ENCODE measurements around the gene PLA2G10. TPM values are rescaled to one million over a fixed set of nuclear protein-coding genes. Genes with fewer than 3 reads are reported as not detected.
"Not testable (repeated sequence)": the region's sequence is repeated elsewhere in the genome, so short reads cannot be mapped to it uniquely, and the experiment has no call there.

PLA2G10 gene
- total and polyA plus RNA-seq, 8 donors = 1.4 to 14.2 (median 3.6) TPM; not detected in 2

GRCh38 chr16:14636179-14636950, 57.7 kb downstream of the PLA2G10 start:
- Histone ChIP-seq H3K4me3 (peak overlapping the region in 1 of 4 donors; percentile 11), H3K36me3 (peaks cover 0 to 36% (median 28%) of the 10 kb centered on the region in 4 donors), H3K4me1 (peaks cover 31 to 82% (median 58%) of the 10 kb centered on the region in 4 donors), H3K27ac (peak overlapping the region in 4 of 5 donors; percentile 42 to 97 (median 50))
- intact Hi-C loops (cut with DNase I; ENCODE audit: low total_unique reads); H3K9me3 ChIP-seq; H3K27me3 ChIP-seq: not testable (repeated sequence)
- 33 to 46% (median 35%) methylated on average over 17 of the region's 17 CpGs for WGBS, 5 donors
- peak in 1 of 3 donors; percentile 25 for TF ChIP-seq POLR2AphosphoS5 (IDR thresholded peaks at IDR 0.05)
- DNase-seq = peak in 1 of 2 donors; percentile 10

DNA sequence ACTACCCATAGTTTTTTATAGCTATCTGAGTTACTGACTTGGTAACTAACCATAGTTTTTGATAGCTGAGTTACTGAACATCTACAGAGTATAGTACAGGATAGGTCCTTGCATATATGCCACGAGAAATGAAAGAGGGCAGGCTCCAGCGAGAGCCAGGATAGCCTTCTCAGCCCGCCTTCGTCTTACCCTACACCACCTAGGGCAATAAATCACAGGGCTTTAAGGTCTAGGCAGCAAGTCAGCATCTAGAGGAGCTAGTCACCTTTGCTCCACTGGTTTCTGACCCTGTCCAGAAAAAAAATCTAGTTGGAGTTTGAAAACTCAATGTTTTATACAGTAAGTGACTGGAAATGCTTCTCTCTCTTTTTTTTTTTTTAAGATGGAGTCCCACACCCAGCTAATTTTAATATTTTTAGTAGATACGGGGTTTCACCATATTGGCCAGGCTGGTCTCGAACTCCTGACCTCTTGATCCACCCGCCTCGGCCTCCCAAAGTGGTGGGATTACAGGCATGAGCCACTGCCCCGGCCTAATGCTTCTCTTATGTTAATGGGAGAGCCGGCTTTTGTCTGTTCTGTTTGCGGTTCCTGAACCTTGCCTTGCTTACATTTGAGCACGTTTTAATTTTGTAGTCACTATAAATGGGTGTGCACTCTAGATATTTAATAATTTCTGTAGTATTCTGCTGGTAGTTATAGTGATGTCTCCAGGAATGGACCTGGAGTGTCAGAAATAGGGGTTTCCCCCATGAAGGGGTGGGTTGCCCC, 58.5 kb downstream of the PLA2G10 start:
- WGBS, 5 donors = 42 to 60% (median 44%) methylated on average over 12 of the region's 12 CpGs
- intact Hi-C loops (cut with DNase I; ENCODE audit: low total_unique reads) = no loop called here
- peaks cover 34 to 82% (median 57%) of the 10 kb centered on the region in 4 donors for H3K4me1 ChIP-seq
- H3K4me3 ChIP-seq = no peak overlapping the region
- H3K27ac ChIP-seq = peak overlapping the region in 4 of 5 donors; percentile 17 to 97 (median 50)
- DNase-seq = peak in 1 of 2 donors; percentile 34
- no peaks in the 10 kb centered on the region for H3K9me3 ChIP-seq
- TF ChIP-seq POLR2A (IDR thresholded peaks at IDR 0.05) (no peak), EP300 (IDR thresholded peaks at IDR 0.05) (no peak), POLR2AphosphoS5 (IDR thresholded peaks at IDR 0.05) (no peak)
- TF ChIP-seq, protein P1, sequence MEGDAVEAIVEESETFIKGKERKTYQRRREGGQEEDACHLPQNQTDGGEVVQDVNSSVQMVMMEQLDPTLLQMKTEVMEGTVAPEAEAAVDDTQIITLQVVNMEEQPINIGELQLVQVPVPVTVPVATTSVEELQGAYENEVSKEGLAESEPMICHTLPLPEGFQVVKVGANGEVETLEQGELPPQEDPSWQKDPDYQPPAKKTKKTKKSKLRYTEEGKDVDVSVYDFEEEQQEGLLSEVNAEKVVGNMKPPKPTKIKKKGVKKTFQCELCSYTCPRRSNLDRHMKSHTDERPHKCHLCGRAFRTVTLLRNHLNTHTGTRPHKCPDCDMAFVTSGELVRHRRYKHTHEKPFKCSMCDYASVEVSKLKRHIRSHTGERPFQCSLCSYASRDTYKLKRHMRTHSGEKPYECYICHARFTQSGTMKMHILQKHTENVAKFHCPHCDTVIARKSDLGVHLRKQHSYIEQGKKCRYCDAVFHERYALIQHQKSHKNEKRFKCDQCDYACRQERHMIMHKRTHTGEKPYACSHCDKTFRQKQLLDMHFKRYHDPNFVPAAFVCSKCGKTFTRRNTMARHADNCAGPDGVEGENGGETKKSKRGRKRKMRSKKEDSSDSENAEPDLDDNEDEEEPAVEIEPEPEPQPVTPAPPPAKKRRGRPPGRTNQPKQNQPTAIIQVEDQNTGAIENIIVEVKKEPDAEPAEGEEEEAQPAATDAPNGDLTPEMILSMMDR (IDR thresholded peaks at IDR 0.05) = no peak
- no peaks in the 10 kb centered on the region for H3K27me3 ChIP-seq
- peaks cover 0 to 28% (median 26%) of the 10 kb centered on the region in 4 donors for H3K36me3 ChIP-seq

GRCh38 chr16:14634389-14634725, 59.8 kb downstream of the PLA2G10 start:
- DNase-seq = no peak
- Histone ChIP-seq H3K4me3 (peak overlapping the region in 3 of 4 donors; percentile 79 to 95 (median 83)), H3K27me3 (no peaks in the 10 kb centered on the region), H3K36me3 (peaks cover 0 to 17% (median 16%) of the 10 kb centered on the region in 4 donors), H3K9me3 (no peaks in the 10 kb centered on the region), H3K4me1 (peaks cover 38 to 75% (median 55%) of the 10 kb centered on the region in 4 donors), H3K27ac (peak overlapping the region; percentile 95 to 98 (median 96))
- TF ChIP-seq POLR2A (IDR thresholded peaks at IDR 0.05) (no peak), POLR2AphosphoS5 (IDR thresholded peaks at IDR 0.05) (no peak), EP300 (IDR thresholded peaks at IDR 0.05) (no peak)
- TF ChIP-seq, protein P1 (IDR thresholded peaks at IDR 0.05) = no peak
- WGBS, 5 donors = 51 to 61% (median 54%) methylated on average over 7 of the region's 7 CpGs
- intact Hi-C loops (cut with DNase I; ENCODE audit: low total_unique reads) = no loop called here

GRCh38 chr16:14632693-14633569, 61.2 kb downstream of the PLA2G10 start, which contains the start of gene BFAR:
Gene BFAR, plus strand, starts transcription at chr16:14632951. Its CDS starts 11,396 bp downstream, at chr16:14644347.
- Histone ChIP-seq H3K27me3 (no peaks in the 10 kb centered on the region), H3K27ac (peak within 1 kb of the TSS; percentile 95 to 98 (median 96)), H3K9me3 (no peaks in the 10 kb centered on the region), H3K4me1 (peaks cover 49 to 82% (median 64%) of the 10 kb centered on the region in 4 donors), H3K36me3 (peaks cover 0 to 6% (median 3%) of the 10 kb centered on the region in 4 donors), H3K4me3 (peak within 1 kb of the TSS; percentile 78 to 95 (median 81))
- TF ChIP-seq POLR2AphosphoS5 (IDR thresholded peaks at IDR 0.05) = peak; percentile 99 to 100 (median 100)
- no peak for TF ChIP-seq EP300 (IDR thresholded peaks at IDR 0.05)
- peak in 2 of 4 donors; percentile 96 for TF ChIP-seq POLR2A (IDR thresholded peaks at IDR 0.05)
- TF ChIP-seq, protein P1 (IDR thresholded peaks at IDR 0.05) = no peak
- 0 to 1% (median 0%) methylated on average over 40 to 69 of the region's 69 CpGs for WGBS, 5 donors
- peak; percentile 99 for DNase-seq
- intact Hi-C loops (cut with DNase I; ENCODE audit: low total_unique reads) = no loop called here

DNA sequence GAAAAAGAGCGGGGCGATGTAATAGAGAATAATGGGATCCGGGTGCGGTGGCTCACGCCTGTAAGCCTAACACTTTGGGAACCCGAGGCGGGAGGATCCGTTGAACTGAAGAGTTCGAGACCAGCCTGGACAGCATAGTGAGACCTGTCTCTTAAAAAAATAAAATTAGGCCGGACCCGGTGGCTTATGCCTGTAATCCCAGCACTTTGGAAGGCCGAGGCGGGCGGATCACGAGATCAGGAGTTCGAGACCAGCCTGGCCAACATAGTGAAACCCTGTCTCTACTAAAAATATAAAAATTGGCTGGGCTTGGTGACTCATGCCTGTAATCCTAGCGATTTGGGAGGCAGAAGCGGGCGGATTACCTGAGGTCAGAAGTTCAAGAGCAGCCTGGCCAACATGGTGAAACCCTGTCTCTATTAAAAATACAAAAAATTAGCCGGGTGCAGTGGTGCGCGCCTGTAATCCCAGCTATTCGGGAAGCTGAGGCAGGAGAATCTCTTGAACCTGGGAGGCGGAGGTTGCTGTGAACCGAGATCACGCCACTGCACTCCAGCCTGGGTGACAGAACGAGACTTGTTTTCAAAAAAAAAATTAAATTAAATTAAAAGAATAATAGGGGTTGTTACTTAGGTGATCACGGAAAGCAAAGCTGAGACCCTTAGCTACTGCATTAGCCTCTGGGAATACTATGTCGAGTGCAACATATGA, 63.3 kb downstream of the PLA2G10 start:
- peak overlapping the region; percentile 82 to 98 (median 96) for H3K27ac ChIP-seq
- peaks cover 42 to 68% (median 54%) of the 10 kb centered on the region in 4 donors for H3K4me1 ChIP-seq
- WGBS, 5 donors = 82 to 86% (median 84%) methylated on average over 28 to 29 of the region's 29 CpGs
- H3K27me3 ChIP-seq; H3K9me3 ChIP-seq; DNase-seq; intact Hi-C loops (cut with DNase I; ENCODE audit: low total_unique reads): not testable (repeated sequence)
- H3K36me3 ChIP-seq = peaks cover 16 to 24% (median 22%) of the 10 kb centered on the region in 4 donors
- peak overlapping the region; percentile 70 to 76 (median 74) for H3K4me3 ChIP-seq
